Keratinocyte (primary cell): ENCODE data around the gene NPIPA7.
"Not testable (repeated sequence)": the region's sequence is repeated elsewhere in the genome, so short reads cannot be mapped to it uniquely, and the experiment has no call there.

Source experiments
- CTCF ChIP-seq, 3 experiments: IDR thresholded peaks in 1 of 3; conservative IDR thresholded peaks in 1 of 3; optimal IDR thresholded peaks in 1 of 3; 2 replicates in 2 of 3; 3 replicates in 1 of 3; pipeline versions ENCODE3 to v1.5.1; 2011; ENCODE audit warnings: low read length in 3 of 3, mild to moderate bottlenecking in 3 of 3, moderate library complexity in 2 of 3, control low read depth in 1 of 3, inconsistent platforms in 1 of 3; ENCODE audit not compliant: insufficient read depth in 2 of 3; ENCODE audit errors: extremely low read depth in 1 of 3
- EZH2 ChIP-seq: IDR thresholded peaks from one replicate; pipeline ENCODE4 v1.6.1; 2012; ENCODE audit warnings: inconsistent platforms, mild to moderate bottlenecking, low read length, moderate library complexity

- not testable (repeated sequence) for TF ChIP-seq CTCF (optimal IDR thresholded peaks at IDR 0.05 in 1 of 3, IDR thresholded peaks at IDR 0.05 in 1 of 3, conservative IDR thresholded peaks at IDR 0.05 in 1 of 3; ENCODE audit: extremely low read depth in 1 of 3, insufficient read depth in 2 of 3, low read length in 3 of 3); EZH2
Measured at GRCh38 chr16:16417071-16417470, 38.1 kb downstream of the NPIPA7 start.
